ENCODE data around the gene FAAP24. TPM values are rescaled to one million over a fixed set of nuclear protein-coding genes. Genes with fewer than 3 reads are reported as not detected.

FAAP24 gene
- total and polyA plus RNA-seq, 2 donors (not counting 3 experiments of a cell fraction or from before 2014, with no cell fraction given) = 2.0 to 4.4 TPM

- Histone ChIP-seq H3K4me2 (ENCODE audit: insufficient read depth, low read length) (no peak overlapping the region), H3K9me1 (replicated peaks; ENCODE audit: control insufficient read depth, extremely low read depth, insufficient read depth, low read length) (no peaks in the 10 kb centered on the region), H3K9ac (replicated peaks; ENCODE audit: extremely low read depth, insufficient read depth, low read length) (no peak overlapping the region), H3K79me2 (ENCODE audit: control insufficient read depth, insufficient read depth, low read length) (no peaks in the 10 kb centered on the region), H3K27ac (ENCODE audit: insufficient read depth, low read depth, low read length) (no peak overlapping the region), H3K27me3 (ENCODE audit: control insufficient read depth in 2 of 2, insufficient read depth in 2 of 2, low read length in 2 of 2) (no peaks in the 10 kb centered on the region), H3K4me3 (replicated peaks in 1 of 3; ENCODE audit: insufficient read depth in 1 of 3, low read depth in 1 of 3, low read length in 3 of 3) (no peak overlapping the region), H4K20me1 (replicated peaks; ENCODE audit: control insufficient read depth, extremely low read depth, insufficient read depth, low read length) (no peaks in the 10 kb centered on the region), H3K36me3 (ENCODE audit: control insufficient read depth in 2 of 2, extremely low read depth in 1 of 2, insufficient read depth in 2 of 2, low read length in 2 of 2) (no peaks in the 10 kb centered on the region), H3K4me1 (ENCODE audit: control insufficient read depth, extremely low read depth, insufficient read depth, low read length) (no peaks in the 10 kb centered on the region), H3K9me3 (replicated peaks; ENCODE audit: control insufficient read depth, insufficient read depth, low read length) (no peaks in the 10 kb centered on the region), H2AFZ (ENCODE audit: low read depth, low read length) (no peak overlapping the region)
- dilution Hi-C loops (cut with MboI; ENCODE audit: extremely low pct_ligation_motif_present, low sequenced_read_pairs) (no loop called here), intact Hi-C loops (cut with micrococcal nuclease) (no loop called here)
- FAIRE-seq = no peak
- ChIA-PET CTCF (no interaction called here), POLR2A (no interaction called here)
- no TSS peak for BruUV-seq (replicated peaks)
- DNase-seq (ENCODE audit: low read depth, low spot score) = no peak
- TF ChIP-seq EZH2 (IDR thresholded peaks at IDR 0.05; ENCODE audit: borderline replicate concordance, low read depth, low read length, severe bottlenecking) = no peak
- TF ChIP-seq POLR2AphosphoS5 (IDR thresholded peaks at IDR 0.05; ENCODE audit: insufficient read depth, low read depth, low read length) = no peak
- no peak for TF ChIP-seq MYC (IDR thresholded peaks at IDR 0.05; ENCODE audit: low read depth, low read length)
- no peak for TF ChIP-seq POLR2A (IDR thresholded peaks at IDR 0.05; ENCODE audit: low read depth, low read length)
- no peak for TF ChIP-seq JUN (IDR thresholded peaks at IDR 0.05; ENCODE audit: borderline replicate concordance, insufficient read depth, insufficient read length, low read depth)
- no peak for TF ChIP-seq FOS (IDR thresholded peaks at IDR 0.05; ENCODE audit: borderline replicate concordance, insufficient read depth, low read length)
- TF ChIP-seq, protein P1, sequence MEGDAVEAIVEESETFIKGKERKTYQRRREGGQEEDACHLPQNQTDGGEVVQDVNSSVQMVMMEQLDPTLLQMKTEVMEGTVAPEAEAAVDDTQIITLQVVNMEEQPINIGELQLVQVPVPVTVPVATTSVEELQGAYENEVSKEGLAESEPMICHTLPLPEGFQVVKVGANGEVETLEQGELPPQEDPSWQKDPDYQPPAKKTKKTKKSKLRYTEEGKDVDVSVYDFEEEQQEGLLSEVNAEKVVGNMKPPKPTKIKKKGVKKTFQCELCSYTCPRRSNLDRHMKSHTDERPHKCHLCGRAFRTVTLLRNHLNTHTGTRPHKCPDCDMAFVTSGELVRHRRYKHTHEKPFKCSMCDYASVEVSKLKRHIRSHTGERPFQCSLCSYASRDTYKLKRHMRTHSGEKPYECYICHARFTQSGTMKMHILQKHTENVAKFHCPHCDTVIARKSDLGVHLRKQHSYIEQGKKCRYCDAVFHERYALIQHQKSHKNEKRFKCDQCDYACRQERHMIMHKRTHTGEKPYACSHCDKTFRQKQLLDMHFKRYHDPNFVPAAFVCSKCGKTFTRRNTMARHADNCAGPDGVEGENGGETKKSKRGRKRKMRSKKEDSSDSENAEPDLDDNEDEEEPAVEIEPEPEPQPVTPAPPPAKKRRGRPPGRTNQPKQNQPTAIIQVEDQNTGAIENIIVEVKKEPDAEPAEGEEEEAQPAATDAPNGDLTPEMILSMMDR (IDR thresholded peaks at IDR 0.05; ENCODE audit: extremely low read depth in 1 of 2, insufficient read depth in 1 of 2, low read depth in 1 of 2, low read length in 2 of 2) = no peak
- no peak for TF ChIP-seq GATA2 (IDR thresholded peaks at IDR 0.05; ENCODE audit: insufficient read depth, insufficient read length, low read depth, low read length)
- no peak for TF ChIP-seq MAX (IDR thresholded peaks at IDR 0.05; ENCODE audit: insufficient read depth, insufficient read length)
Measured at GRCh38 chr19:33022472-33023116, 50.6 kb downstream of the FAAP24 start.

All from endothelial cell of umbilical vein (primary cell).